Neural crest cell (in vitro differentiated cells): Measurements from ENCODE around the gene GPR108. TPM values are rescaled to one million over a fixed set of nuclear protein-coding genes. Genes with fewer than 3 reads are reported as not detected.
"Not testable (repeated sequence)": the region's sequence is repeated elsewhere in the genome, so short reads cannot be mapped to it uniquely, and the experiment has no call there.

Experiments used
- DNase-seq: peaks from one replicate; pipeline ENCODE4 v3.0.0; 2021; ENCODE audit warnings: low read depth, mixed read lengths, low spot score
- H3K27ac Mint-ChIP-seq: one replicate; pipeline ENCODE4 v1.8.0; 2021; ENCODE audit warnings: mild to moderate bottlenecking, mixed read lengths; ENCODE audit not compliant: unreplicated experiment
- H3K27me3 Mint-ChIP-seq: 2 replicates; pipeline ENCODE4 v1.8.0; 2021; ENCODE audit warnings: low read depth, mild to moderate bottlenecking, mixed read lengths
- H3K36me3 Mint-ChIP-seq: 2 replicates; pipeline ENCODE4 v1.8.0; 2021; ENCODE audit warnings: low read depth, mild to moderate bottlenecking, mixed read lengths
- H3K4me1 Mint-ChIP-seq: 2 replicates; pipeline ENCODE4 v1.8.0; 2021; ENCODE audit warnings: mixed read lengths
- H3K4me3 Mint-ChIP-seq: one replicate; pipeline ENCODE4 v1.8.0; 2021; ENCODE audit warnings: mild to moderate bottlenecking, mixed read lengths
- H3K9me3 Mint-ChIP-seq: 2 replicates; pipeline ENCODE4 v1.8.0; 2021; ENCODE audit warnings: mixed read lengths
- CTCF ChIP-seq: fragments of 200-600 bp; sonication (generic); conservative IDR thresholded peaks from 2 replicates; pipeline ENCODE4 v1.5.0; 2021; ENCODE audit warnings: antibody characterized with exemption, mild to moderate bottlenecking
- total RNA-seq: library from RNA; stranded (reverse); gene quantifications from 2 replicates; pipeline ENCODE4 v1.2.1, GENCODE V29; 2021

Gene GPR108
- total RNA-seq, 1 donor from 2014 or later: 52.9 TPM

GRCh38 chr19:6765738-6766356 is 28.5 kb upstream of the GPR108 start:
- Mint-ChIP-seq H3K4me3 (no peak overlapping the region), H3K36me3 (no peaks in the 10 kb centered on the region), H3K4me1 (peaks cover 13% of the 10 kb centered on the region), H3K9me3 (no peaks in the 10 kb centered on the region), H3K27me3 (peaks cover 57% of the 10 kb centered on the region), H3K27ac (no peak overlapping the region)
- TF ChIP-seq CTCF: no peak
- DNase-seq: no peak

- not testable (repeated sequence) for H3K4me3 Mint-ChIP-seq, DNase-seq, H3K36me3 Mint-ChIP-seq, H3K9me3 Mint-ChIP-seq, H3K27ac Mint-ChIP-seq, H3K4me1 Mint-ChIP-seq
- H3K27me3 Mint-ChIP-seq: peaks cover 30% of the 10 kb centered on the region
Measured at GRCh38 chr19:6762253-6762797, 24.9 kb upstream of the GPR108 start.

DNA sequence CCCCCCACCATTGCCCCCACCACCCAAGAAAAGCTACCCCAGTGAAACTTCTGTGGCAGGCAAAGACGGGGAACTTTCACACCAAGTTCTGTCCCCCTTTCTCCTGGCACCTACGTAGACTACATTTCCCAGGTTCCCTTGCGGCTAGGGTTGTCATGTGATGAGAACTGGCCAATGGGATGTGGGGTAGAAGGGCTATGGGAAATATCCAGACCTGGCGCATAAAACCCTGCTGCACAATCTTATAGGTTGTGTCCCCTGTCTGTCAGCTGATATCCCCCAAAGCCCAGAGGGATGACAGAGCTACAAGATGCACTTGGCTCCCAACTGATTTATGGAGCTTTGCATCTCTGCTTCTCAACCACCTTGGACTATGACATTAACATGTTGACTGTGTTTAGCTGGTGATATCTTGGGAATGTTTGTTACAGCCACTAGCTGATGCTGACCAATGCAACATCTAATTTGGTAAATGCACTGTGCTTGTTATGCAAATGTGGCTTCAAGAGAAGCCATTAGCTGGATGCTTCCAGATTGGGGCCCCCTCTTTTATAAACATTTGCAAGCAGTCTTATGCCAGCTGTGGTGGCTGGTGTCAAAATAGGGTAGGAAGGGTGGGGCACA is 23.8 kb upstream of the GPR108 start:
- TF ChIP-seq CTCF: no peak
- peaks cover 18% of the 10 kb centered on the region for H3K27me3 Mint-ChIP-seq
- no peaks in the 10 kb centered on the region for H3K4me1 Mint-ChIP-seq
- H3K4me3 Mint-ChIP-seq: no peak overlapping the region
- no peaks in the 10 kb centered on the region for H3K36me3 Mint-ChIP-seq
- H3K27ac Mint-ChIP-seq: no peak overlapping the region
- no peak for DNase-seq
- H3K9me3 Mint-ChIP-seq: no peaks in the 10 kb centered on the region

GRCh38 chr19:6760606-6761005 is 23.2 kb upstream of the GPR108 start:
- H3K4me1 Mint-ChIP-seq: no peaks in the 10 kb centered on the region
- H3K36me3 Mint-ChIP-seq: no peaks in the 10 kb centered on the region

DNA sequence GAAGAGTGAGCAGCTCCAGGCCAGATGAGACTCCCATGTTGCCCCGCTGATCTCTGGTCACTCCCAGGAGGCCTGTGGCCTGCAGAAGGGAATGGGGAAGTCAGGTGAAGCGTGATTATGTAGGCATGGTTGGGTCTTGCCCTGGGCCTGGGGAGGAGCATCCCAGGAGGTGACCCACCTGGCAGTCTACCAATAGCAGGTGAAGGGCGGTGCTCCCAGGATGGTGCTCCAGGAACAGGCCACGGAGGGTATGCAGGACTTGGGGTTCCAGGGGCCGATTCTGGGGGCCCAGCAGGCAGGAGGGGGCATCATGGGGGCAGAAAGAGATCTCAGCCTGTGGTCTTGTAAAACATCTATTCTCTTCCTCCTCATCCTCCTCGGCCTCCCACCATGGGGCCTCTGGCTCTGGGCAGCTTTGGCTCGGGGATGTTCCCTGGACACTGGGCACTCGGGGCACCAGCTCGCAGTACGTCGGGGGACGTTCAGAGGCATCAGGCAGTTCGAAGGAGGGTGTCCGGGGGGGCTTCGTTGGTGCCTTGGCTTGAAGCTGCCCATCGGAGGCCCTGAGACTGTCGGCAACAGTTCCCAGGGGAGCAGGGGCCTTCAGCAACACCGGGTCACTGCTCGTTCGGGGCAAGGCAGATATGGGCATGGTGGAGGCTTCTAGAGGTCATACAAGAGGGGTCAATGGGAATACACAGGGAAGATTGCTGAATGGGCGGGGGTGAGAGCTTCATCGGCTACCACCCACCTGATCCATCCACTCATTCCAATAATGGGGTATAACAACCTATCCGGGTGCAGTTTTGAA is 17.5 kb upstream of the GPR108 start:
- H3K36me3 Mint-ChIP-seq: no peaks in the 10 kb centered on the region
- no peak overlapping the region for H3K27ac Mint-ChIP-seq
- DNase-seq: no peak
- no peaks in the 10 kb centered on the region for H3K4me1 Mint-ChIP-seq
- H3K27me3 Mint-ChIP-seq: peaks cover 10% of the 10 kb centered on the region
- TF ChIP-seq CTCF: no peak
- no peak overlapping the region for H3K4me3 Mint-ChIP-seq
- H3K9me3 Mint-ChIP-seq: no peaks in the 10 kb centered on the region

More at GRCh38 chr19:6760606-6761005, 23.2 kb upstream of the GPR108 start:
- TF ChIP-seq CTCF: no peak
- Mint-ChIP-seq H3K4me3 (no peak overlapping the region), H3K9me3 (no peaks in the 10 kb centered on the region), H3K27me3 (peaks cover 13% of the 10 kb centered on the region), H3K27ac (no peak overlapping the region)
- no peak for DNase-seq
